Panc1 (cell line): ENCODE results near the gene ZNRF4.

ENCODE experiments used
- POLR2AphosphoS5 ChIP-seq: IDR thresholded peaks from 2 replicates; pipeline ENCODE4 v1.6.1; 2012; ENCODE audit warnings: mild to moderate bottlenecking, low read depth, low read length, moderate library complexity
- SIN3A ChIP-seq: IDR thresholded peaks from 2 replicates; pipeline ENCODE4 v1.6.1; 2012; ENCODE audit warnings: low read depth, mild to moderate bottlenecking, low read length, moderate library complexity, borderline replicate concordance; ENCODE audit not compliant: insufficient read depth
- TCF7L2 ChIP-seq: IDR thresholded peaks from 2 replicates; pipeline ENCODE4 v1.6.1; 2011; ENCODE audit warnings: mild to moderate bottlenecking, low read depth, low read length, inconsistent platforms
- TF ChIP-seq, protein P1 (sequence below): fragments of 450-650 bp; IDR thresholded peaks from 2 replicates; pipeline ENCODE4 v1.5.1; 2017; ENCODE audit warnings: mild to moderate bottlenecking
- TF ChIP-seq, protein P2 (sequence below), 2 experiments: IDR thresholded peaks; 2 replicates each; pipeline ENCODE4 v1.6.1; 2011 to 2012; ENCODE audit warnings: low read depth in 2 of 2, control low read depth in 1 of 2, low read length in 1 of 2, mild to moderate bottlenecking in 1 of 2, moderate library complexity in 1 of 2; ENCODE audit not compliant: insufficient read depth in 1 of 2

- TF ChIP-seq, protein P1, sequence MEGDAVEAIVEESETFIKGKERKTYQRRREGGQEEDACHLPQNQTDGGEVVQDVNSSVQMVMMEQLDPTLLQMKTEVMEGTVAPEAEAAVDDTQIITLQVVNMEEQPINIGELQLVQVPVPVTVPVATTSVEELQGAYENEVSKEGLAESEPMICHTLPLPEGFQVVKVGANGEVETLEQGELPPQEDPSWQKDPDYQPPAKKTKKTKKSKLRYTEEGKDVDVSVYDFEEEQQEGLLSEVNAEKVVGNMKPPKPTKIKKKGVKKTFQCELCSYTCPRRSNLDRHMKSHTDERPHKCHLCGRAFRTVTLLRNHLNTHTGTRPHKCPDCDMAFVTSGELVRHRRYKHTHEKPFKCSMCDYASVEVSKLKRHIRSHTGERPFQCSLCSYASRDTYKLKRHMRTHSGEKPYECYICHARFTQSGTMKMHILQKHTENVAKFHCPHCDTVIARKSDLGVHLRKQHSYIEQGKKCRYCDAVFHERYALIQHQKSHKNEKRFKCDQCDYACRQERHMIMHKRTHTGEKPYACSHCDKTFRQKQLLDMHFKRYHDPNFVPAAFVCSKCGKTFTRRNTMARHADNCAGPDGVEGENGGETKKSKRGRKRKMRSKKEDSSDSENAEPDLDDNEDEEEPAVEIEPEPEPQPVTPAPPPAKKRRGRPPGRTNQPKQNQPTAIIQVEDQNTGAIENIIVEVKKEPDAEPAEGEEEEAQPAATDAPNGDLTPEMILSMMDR = no peak
- TF ChIP-seq, protein P2, sequence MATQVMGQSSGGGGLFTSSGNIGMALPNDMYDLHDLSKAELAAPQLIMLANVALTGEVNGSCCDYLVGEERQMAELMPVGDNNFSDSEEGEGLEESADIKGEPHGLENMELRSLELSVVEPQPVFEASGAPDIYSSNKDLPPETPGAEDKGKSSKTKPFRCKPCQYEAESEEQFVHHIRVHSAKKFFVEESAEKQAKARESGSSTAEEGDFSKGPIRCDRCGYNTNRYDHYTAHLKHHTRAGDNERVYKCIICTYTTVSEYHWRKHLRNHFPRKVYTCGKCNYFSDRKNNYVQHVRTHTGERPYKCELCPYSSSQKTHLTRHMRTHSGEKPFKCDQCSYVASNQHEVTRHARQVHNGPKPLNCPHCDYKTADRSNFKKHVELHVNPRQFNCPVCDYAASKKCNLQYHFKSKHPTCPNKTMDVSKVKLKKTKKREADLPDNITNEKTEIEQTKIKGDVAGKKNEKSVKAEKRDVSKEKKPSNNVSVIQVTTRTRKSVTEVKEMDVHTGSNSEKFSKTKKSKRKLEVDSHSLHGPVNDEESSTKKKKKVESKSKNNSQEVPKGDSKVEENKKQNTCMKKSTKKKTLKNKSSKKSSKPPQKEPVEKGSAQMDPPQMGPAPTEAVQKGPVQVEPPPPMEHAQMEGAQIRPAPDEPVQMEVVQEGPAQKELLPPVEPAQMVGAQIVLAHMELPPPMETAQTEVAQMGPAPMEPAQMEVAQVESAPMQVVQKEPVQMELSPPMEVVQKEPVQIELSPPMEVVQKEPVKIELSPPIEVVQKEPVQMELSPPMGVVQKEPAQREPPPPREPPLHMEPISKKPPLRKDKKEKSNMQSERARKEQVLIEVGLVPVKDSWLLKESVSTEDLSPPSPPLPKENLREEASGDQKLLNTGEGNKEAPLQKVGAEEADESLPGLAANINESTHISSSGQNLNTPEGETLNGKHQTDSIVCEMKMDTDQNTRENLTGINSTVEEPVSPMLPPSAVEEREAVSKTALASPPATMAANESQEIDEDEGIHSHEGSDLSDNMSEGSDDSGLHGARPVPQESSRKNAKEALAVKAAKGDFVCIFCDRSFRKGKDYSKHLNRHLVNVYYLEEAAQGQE (IDR thresholded peaks at IDR 0.05; ENCODE audit: insufficient read depth in 1 of 2, low read depth in 2 of 2, low read length in 1 of 2) = peak in 1 of 2 experiments; percentile 67; a peak in 2 of 4 replicates
- TF ChIP-seq SIN3A (no peak), POLR2AphosphoS5 (no peak), TCF7L2 (no peak)
These were observed 36.5 kb upstream of the ZNRF4 start for GRCh38 chr19:5418677-5419076.
